ENCODE results near the gene KCNH2.

DNA sequence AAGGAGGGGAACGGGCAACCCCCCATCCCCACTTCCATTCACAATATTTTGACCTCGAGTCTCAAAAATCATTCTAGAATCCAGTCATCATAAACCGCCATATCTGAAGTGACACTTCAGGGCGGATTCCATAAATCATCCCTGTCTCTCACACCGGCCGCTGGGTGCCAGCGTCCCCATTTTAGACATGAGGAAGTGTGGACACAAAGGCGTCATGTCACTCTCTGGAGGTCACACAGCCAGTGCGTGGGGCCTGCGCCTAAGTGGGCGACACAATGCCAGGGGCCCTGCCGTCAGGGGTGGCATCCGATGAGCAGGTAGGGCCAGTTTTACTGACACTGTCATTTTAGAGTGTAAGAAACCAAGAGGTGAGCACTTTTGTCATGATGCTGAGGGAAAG lies 19.5 kb downstream of the KCNH2 start:
- TF ChIP-seq, protein P1, sequence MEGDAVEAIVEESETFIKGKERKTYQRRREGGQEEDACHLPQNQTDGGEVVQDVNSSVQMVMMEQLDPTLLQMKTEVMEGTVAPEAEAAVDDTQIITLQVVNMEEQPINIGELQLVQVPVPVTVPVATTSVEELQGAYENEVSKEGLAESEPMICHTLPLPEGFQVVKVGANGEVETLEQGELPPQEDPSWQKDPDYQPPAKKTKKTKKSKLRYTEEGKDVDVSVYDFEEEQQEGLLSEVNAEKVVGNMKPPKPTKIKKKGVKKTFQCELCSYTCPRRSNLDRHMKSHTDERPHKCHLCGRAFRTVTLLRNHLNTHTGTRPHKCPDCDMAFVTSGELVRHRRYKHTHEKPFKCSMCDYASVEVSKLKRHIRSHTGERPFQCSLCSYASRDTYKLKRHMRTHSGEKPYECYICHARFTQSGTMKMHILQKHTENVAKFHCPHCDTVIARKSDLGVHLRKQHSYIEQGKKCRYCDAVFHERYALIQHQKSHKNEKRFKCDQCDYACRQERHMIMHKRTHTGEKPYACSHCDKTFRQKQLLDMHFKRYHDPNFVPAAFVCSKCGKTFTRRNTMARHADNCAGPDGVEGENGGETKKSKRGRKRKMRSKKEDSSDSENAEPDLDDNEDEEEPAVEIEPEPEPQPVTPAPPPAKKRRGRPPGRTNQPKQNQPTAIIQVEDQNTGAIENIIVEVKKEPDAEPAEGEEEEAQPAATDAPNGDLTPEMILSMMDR (IDR thresholded peaks at IDR 0.05) = no peak
- TF ChIP-seq EZH2 (IDR thresholded peaks at IDR 0.05; ENCODE audit: borderline replicate concordance, insufficient read depth, low read depth, low read length, poor library complexity, severe bottlenecking) = no peak
